Stimulated activated CD4-positive, alpha-beta T cell treated with anti-CD3 and anti-CD28 coated beads, TNF-alpha, amount 100 ng/mL, for 1 hour (primary cell): ENCODE measurements around the gene RSPH6A.
"Not testable (repeated sequence)": the region's sequence is repeated elsewhere in the genome, so short reads cannot be mapped to it uniquely, and the experiment has no call there.

ENCODE experiments used
- DNase-seq, 3 donors: peaks; one replicate each; pipeline ENCODE4 v3.0.0-alpha.2; 2020; ENCODE audit warnings: low read depth in 3 of 3, low spot score in 1 of 3

RSPH6A gene

GRCh38 chr19:45804140-45804958 is 10.8 kb downstream of the RSPH6A start:
- no peak for DNase-seq

GRCh38 chr19:45801603-45802175 is 13.4 kb downstream of the RSPH6A start:
- DNase-seq: no peak

- DNase-seq: no peak
Measured at GRCh38 chr19:45800070-45800553, 15.0 kb downstream of the RSPH6A start.

- DNase-seq: not testable (repeated sequence)
Measured at GRCh38 chr19:45799541-45799940, 15.6 kb downstream of the RSPH6A start.

GRCh38 chr19:45798995-45799517 is 16.1 kb downstream of the RSPH6A start:
- peak in 2 of 3 donors; percentile 29 to 54 for DNase-seq

GRCh38 chr19:45794627-45795026 is 20.5 kb downstream of the RSPH6A start:
- DNase-seq: no peak

GRCh38 chr19:45793876-45794275 is 21.2 kb downstream of the RSPH6A start:
- DNase-seq: no peak

- no peak for DNase-seq
Measured at GRCh38 chr19:45793178-45793564, 21.9 kb downstream of the RSPH6A start.

- DNase-seq: peak; percentile 98 to 99 (median 99)
Measured at GRCh38 chr19:45792470-45793177, 22.5 kb downstream of the RSPH6A start, which contains the start of gene DMWD. TSS of gene DMWD (minus strand) at chr19:45792845. CDS start at chr19:45792756, 89 bp downstream.

GRCh38 chr19:45791744-45792469 is 23.2 kb downstream of the RSPH6A start:
- DNase-seq: no peak

- DNase-seq: no peak
Measured at GRCh38 chr19:45790942-45791341, 24.2 kb downstream of the RSPH6A start.

GRCh38 chr19:45789035-45789786 is 25.9 kb downstream of the RSPH6A start:
- no peak for DNase-seq

GRCh38 chr19:45786533-45786894 is 28.6 kb downstream of the RSPH6A start:
- DNase-seq: no peak

GRCh38 chr19:45785781-45786532 is 29.2 kb downstream of the RSPH6A start:
- DNase-seq: no peak

- DNase-seq: no peak
Measured at GRCh38 chr19:45785097-45785496, 30.0 kb downstream of the RSPH6A start.

- no peak for DNase-seq
Measured at GRCh38 chr19:45784096-45784495, 31.0 kb downstream of the RSPH6A start.

- DNase-seq: no peak
Measured at GRCh38 chr19:45782820-45783785, 32.0 kb downstream of the RSPH6A start.

- no peak for DNase-seq
Measured at GRCh38 chr19:45782162-45782691, 32.9 kb downstream of the RSPH6A start, which contains the start of gene DMPK. TSS of gene DMPK (minus strand) at chr19:45782490. CDS start at chr19:45782352, 138 bp downstream.
